ENCODE results near the gene KMO. TPM values are rescaled to one million over a fixed set of nuclear protein-coding genes. Genes with fewer than 3 reads are reported as not detected.

Gene KMO
- total RNA-seq, 1 donor from 2014 or later = 0.82 TPM

DNA sequence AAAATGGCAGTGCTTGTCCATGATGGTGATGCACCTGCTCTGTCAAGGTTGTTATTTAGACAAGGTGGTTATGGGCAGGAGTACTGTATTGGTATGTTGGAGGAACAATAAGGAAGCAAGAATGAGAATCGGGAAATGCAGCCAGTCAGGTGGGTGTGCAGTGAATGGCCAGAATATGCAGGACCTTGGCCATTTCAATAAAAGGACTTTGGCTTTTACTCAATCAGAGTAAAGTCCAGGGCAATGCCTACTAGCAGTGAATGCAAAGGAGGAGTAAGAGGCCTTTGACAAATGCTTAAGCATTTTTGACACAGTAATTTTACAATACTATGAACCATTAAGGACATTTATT lies 110.4 kb downstream of the KMO start:
- FAIRE-seq = no peak
- no peak for DNase-seq (ENCODE audit: low spot score in 2 of 2)

DNA sequence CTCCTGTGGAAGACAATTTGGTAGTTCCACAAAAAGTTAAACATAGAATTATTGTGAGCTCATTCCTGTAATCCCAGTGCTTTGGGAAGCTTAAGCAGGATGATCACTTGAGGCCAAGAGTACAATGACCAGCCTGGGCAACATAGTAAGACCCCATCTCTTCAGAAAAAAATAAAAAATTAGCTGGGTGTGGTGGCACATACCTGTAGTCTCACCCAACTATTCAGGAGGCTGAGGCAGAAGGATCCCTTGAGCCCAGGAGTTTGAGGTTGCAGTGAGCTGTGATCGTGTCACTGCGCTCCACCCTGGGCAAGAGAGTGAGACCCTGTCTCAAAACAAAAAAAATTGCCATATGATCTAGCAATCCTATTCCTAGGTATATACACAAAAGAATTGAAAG lies 112.1 kb downstream of the KMO start:
- no peak for FAIRE-seq
- no peak for DNase-seq (ENCODE audit: low spot score in 2 of 2)

DNA sequence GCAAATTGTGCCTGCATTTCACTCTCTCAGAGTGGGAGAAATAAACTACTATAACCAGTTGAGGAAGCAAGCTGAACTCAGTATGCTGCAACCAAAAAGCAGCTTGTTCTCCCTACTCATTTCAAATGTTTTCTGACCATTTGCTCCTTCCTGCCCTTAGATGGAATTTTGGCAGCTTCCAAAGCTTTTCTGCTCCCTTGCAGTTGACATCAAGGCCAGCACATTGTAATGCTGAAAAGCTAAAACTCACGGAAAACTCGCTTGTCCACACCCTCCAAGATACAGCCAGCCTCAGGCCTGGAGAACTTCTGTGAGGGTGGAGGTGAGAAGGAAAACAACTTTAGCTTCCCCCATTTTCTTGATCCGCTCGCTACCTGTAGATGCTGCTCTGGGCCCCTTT lies 113.0 kb downstream of the KMO start:
- no peak for FAIRE-seq
- DNase-seq (ENCODE audit: low spot score in 2 of 2) = no peak

Other genes starting within 250 kb of the KMO start
- gene RGS7, start 175.2 kb upstream of the KMO start, total RNA-seq = 20.0 TPM
- gene FH, start 12.6 kb upstream of the KMO start, total RNA-seq = 53.0 TPM
- 76.6 TPM for gene CHML, start 108.0 kb downstream of the KMO start, total RNA-seq
- 6.5 TPM for gene OPN3, start 108.0 kb downstream of the KMO start, total RNA-seq
- not detected for gene WDR64, start 119.9 kb downstream of the KMO start, total RNA-seq